Measurements from ENCODE around the gene PKMYT1.

DNA sequence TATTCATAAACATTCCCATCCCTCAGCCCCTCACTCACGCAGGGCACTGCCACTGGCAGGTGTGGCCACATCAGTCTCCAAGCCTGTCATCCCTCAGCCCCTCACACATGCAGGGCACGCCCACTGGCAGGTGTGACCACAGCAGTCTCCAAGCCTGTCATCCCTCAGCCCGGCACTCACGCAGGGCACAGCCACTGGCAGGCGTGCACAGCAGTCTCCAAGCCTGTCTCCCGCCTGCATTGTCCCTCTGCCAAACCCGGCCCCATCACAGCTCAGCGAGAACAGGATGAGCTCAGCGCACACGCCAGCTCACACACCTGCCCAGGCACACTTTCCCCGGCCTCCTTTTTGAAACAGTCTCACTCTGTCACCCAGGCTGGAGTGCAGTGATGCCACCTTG lies 27.6 kb downstream of the PKMYT1 start:
- TF ChIP-seq, protein P1, sequence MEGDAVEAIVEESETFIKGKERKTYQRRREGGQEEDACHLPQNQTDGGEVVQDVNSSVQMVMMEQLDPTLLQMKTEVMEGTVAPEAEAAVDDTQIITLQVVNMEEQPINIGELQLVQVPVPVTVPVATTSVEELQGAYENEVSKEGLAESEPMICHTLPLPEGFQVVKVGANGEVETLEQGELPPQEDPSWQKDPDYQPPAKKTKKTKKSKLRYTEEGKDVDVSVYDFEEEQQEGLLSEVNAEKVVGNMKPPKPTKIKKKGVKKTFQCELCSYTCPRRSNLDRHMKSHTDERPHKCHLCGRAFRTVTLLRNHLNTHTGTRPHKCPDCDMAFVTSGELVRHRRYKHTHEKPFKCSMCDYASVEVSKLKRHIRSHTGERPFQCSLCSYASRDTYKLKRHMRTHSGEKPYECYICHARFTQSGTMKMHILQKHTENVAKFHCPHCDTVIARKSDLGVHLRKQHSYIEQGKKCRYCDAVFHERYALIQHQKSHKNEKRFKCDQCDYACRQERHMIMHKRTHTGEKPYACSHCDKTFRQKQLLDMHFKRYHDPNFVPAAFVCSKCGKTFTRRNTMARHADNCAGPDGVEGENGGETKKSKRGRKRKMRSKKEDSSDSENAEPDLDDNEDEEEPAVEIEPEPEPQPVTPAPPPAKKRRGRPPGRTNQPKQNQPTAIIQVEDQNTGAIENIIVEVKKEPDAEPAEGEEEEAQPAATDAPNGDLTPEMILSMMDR (conservative IDR thresholded peaks at IDR 0.05; ENCODE audit: low read depth, low read length): no peak
- TF ChIP-seq EZH2 (IDR thresholded peaks at IDR 0.05; ENCODE audit: borderline replicate concordance, low read depth, low read length, poor library complexity, severe bottlenecking): no peak
